ENCODE measurements around the gene EPHB3. TPM values are rescaled to one million over a fixed set of nuclear protein-coding genes. Genes with fewer than 3 reads are reported as not detected.

Gene EPHB3
- total and polyA plus RNA-seq, 2 of the 4 experiments (the other 2 are of a cell fraction) = 0.72 to 2.9 TPM

DNA sequence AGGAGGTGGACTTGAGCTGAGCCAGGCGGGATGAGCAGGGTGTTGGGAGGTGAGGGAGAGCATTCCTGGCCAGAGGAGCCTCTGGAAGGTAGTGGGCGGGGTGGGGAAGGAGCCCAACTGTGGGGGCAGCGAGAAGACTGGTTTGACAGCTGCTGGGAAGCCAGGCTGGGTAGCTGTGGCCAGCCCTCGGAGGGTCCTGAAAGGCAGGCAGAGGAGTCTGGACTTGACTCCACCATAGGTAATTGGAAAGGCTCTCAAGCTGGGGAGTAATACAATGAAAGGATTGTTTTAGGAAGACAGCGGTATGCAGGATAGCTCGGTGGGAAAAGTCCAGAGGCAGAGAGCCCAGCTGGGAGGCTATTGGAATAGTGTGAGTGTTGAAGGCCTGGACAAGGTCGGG is 17.2 kb downstream of the EPHB3 start:
- no peak overlapping the region for H2AK5ac ChIP-seq (ENCODE audit: low read depth, low read length)
- no peak overlapping the region for H4K91ac ChIP-seq (ENCODE audit: insufficient read depth, low read depth, low read length)
- H2BK15ac ChIP-seq (ENCODE audit: low read depth, low read length) = no peak overlapping the region
- no peak overlapping the region for H3K18ac ChIP-seq (ENCODE audit: low read depth, low read length)
- H3K27me3 ChIP-seq (ENCODE audit: control insufficient read depth, insufficient read depth, low read length) = no peaks in the 10 kb centered on the region
- ChIA-PET POLR2A (ENCODE audit: unreplicated experiment) (no interaction called here), CTCF (no interaction called here)
- peaks cover 5% of the 10 kb centered on the region; the same call in 1 of the 2 replicates for H3K4me1 ChIP-seq (ENCODE audit: control insufficient read depth, insufficient read depth, low read length)
- H3K4me3 ChIP-seq (ENCODE audit: insufficient read depth, low read depth, low read length) = no peak overlapping the region
- 0 out of 2 replicates have a peak, but pooled peaks cover 4% of the 10 kb centered on the region for H3K9me1 ChIP-seq (ENCODE audit: insufficient read depth, low read length)
- no peak overlapping the region for H4K5ac ChIP-seq (ENCODE audit: low read depth, low read length)
- no peak overlapping the region for H2AFZ ChIP-seq (replicated peaks; ENCODE audit: low read length, poor library complexity)
- H3K36me3 ChIP-seq (ENCODE audit: control insufficient read depth, insufficient read depth, low read length) = peaks cover 75% of the 10 kb centered on the region
- H3K79me1 ChIP-seq (ENCODE audit: low read depth in 1 of 2, low read length in 2 of 2) = no peaks in the 10 kb centered on the region
- H4K20me1 ChIP-seq (ENCODE audit: insufficient read depth, low read length) = no peaks in the 10 kb centered on the region
- dilution Hi-C loops (cut with HindIII; ENCODE audit: low sequenced_read_pairs, unreplicated experiment) (no loop called here), in situ Hi-C loops (cut with MboI; ENCODE audit: low sequenced_read_pairs) (no loop called here), intact Hi-C loops (cut with micrococcal nuclease) (no loop called here)
- no peak overlapping the region for H2BK120ac ChIP-seq (ENCODE audit: low read depth, low read length)
- no peak overlapping the region for H3K4ac ChIP-seq (ENCODE audit: low read depth, low read length)
- H3K14ac ChIP-seq (replicated peaks; ENCODE audit: low read depth, low read length) = no peak overlapping the region
- no peak overlapping the region for H4K8ac ChIP-seq (ENCODE audit: low read depth in 2 of 2, low read length in 2 of 2)
- no peak overlapping the region for H3K23ac ChIP-seq (ENCODE audit: low read depth, low read length)
- no peak overlapping the region for H3K4me2 ChIP-seq (ENCODE audit: low read depth, low read length)
- DNase-seq (no peak), ATAC-seq (ENCODE audit: low read depth) (no peak)
- H3K9ac ChIP-seq (ENCODE audit: low read depth, low read length) = no peak overlapping the region
- BruUV-seq (replicated peaks) = no TSS peak
- 61% methylated on average over 6 of the region's 7 CpGs; no CpG with 5 or more reads in 1 of the 2 experiments for WGBS, 2 experiments (ENCODE audit: extremely low coverage in 2 of 2, insufficient read length in 1 of 2)
- H3K27ac ChIP-seq (ENCODE audit: insufficient read depth, low read length) = no peak overlapping the region
- TF ChIP-seq CTCF (conservative IDR thresholded peaks at IDR 0.05; ENCODE audit: low read depth, low read length) (no peak), BHLHE40 (IDR thresholded peaks at IDR 0.05; ENCODE audit: low read depth, low read length) (no peak), RFX5 (IDR thresholded peaks at IDR 0.05; ENCODE audit: low read depth, low read length) (no peak), NFE2L2 (IDR thresholded peaks at IDR 0.05; ENCODE audit: low read depth, low read length) (no peak), MAZ (IDR thresholded peaks at IDR 0.05; ENCODE audit: borderline replicate concordance, low read depth, low read length) (no peak)
- no peak overlapping the region for H2BK20ac ChIP-seq (ENCODE audit: low read depth, low read length)
- H2AK9ac ChIP-seq (replicated peaks; ENCODE audit: low read depth, low read length, poor library complexity) = no peak overlapping the region
- H3K9me3 ChIP-seq (ENCODE audit: control insufficient read depth, insufficient read depth, low read length) = no peaks in the 10 kb centered on the region
- H2BK5ac ChIP-seq (ENCODE audit: low read depth, low read length, poor library complexity, severe bottlenecking) = no peak overlapping the region
- H3K56ac ChIP-seq (ENCODE audit: extremely low read depth, insufficient read depth, low read length) = no peak overlapping the region
